IMR-90 (cell line): ENCODE results near the gene UNC13A. TPM values are rescaled to one million over a fixed set of nuclear protein-coding genes. Genes with fewer than 3 reads are reported as not detected.

Experiments
- ATAC-seq: fragments of 200-7000 bp; cut with Tn5 transposase; 2 replicates; pipeline ENCODE4 v1.9.1; 2020; ENCODE audit warnings: low read depth, mild to moderate bottlenecking, moderate library complexity
- BruUV-seq: library from RNA; stranded (reverse); fragments of 400-500 nt; replicated peaks from 2 replicates; lab custom pipeline; 2021; lab: Mats Ljungman, UMichigan
- CTCF ChIA-PET: fragments of 300-600 bp; formaldehyde crosslinking; extraction: SDS; loops from one replicate; lab custom pipeline; 2021; ENCODE audit warnings: antibody characterized with exemption; lab: Yijun Ruan, JAX
- POLR2A ChIA-PET: fragments of 300-600 bp; sonication (Branson Sonifier 250); formaldehyde crosslinking; loops from one replicate; lab custom pipeline; 2022; ENCODE audit warnings: antibody characterized with exemption; ENCODE audit not compliant: unreplicated experiment; lab: Charles Lee
- DNase-seq: peaks from one replicate; pipeline ENCODE4 v3.0.0; 2013
- H2AFZ ChIP-seq: replicated peaks from 2 replicates; pipeline ENCODE3; 2013; ENCODE audit warnings: low read length, mild to moderate bottlenecking; ENCODE audit not compliant: poor library complexity
- H2AK5ac ChIP-seq: 2 replicates; pipeline ENCODE4 v1.6.1; 2013; ENCODE audit warnings: low read depth, low read length, inconsistent platforms
- H2AK9ac ChIP-seq: replicated peaks from 2 replicates; pipeline ENCODE3; 2013; ENCODE audit warnings: mild to moderate bottlenecking, low read depth, low read length, moderate library complexity; ENCODE audit not compliant: poor library complexity
- H2BK120ac ChIP-seq: 2 replicates; pipeline ENCODE4 v1.6.1; 2013; ENCODE audit warnings: low read depth, low read length, inconsistent platforms
- H2BK15ac ChIP-seq: 3 replicates; pipeline ENCODE4 v1.6.1; 2013; ENCODE audit warnings: low read depth, low read length, inconsistent platforms
- H2BK20ac ChIP-seq: 2 replicates; pipeline ENCODE4 v1.6.1; 2013; ENCODE audit warnings: low read depth, mild to moderate bottlenecking, inconsistent platforms, low read length, moderate library complexity
- H2BK5ac ChIP-seq: 2 replicates; pipeline ENCODE4 v1.6.1; 2013; ENCODE audit warnings: mild to moderate bottlenecking, low read depth, low read length, inconsistent platforms; ENCODE audit not compliant: poor library complexity, severe bottlenecking
- H3K14ac ChIP-seq: replicated peaks from 2 replicates; pipeline ENCODE4 v1.6.1; 2013; ENCODE audit warnings: low read depth, low read length, inconsistent platforms
- H3K18ac ChIP-seq: 2 replicates; pipeline ENCODE4 v1.6.1; 2013; ENCODE audit warnings: low read depth, low read length, control low read depth
- H3K23ac ChIP-seq: 2 replicates; pipeline ENCODE4 v1.6.1; 2013; ENCODE audit warnings: low read depth, low read length, inconsistent platforms
- H3K27ac ChIP-seq: 2 replicates; pipeline ENCODE4 v1.5.1; 2013; ENCODE audit warnings: mild to moderate bottlenecking, control low read depth, low read length; ENCODE audit not compliant: insufficient read depth
- H3K27me3 ChIP-seq: 2 replicates; pipeline ENCODE4 v1.6.1; 2013; ENCODE audit warnings: low read length; ENCODE audit not compliant: control insufficient read depth, insufficient read depth
- H3K36me3 ChIP-seq: 2 replicates; pipeline ENCODE4 v1.6.1; 2013; ENCODE audit warnings: low read length, mixed read lengths; ENCODE audit not compliant: control insufficient read depth, insufficient read depth
- H3K4ac ChIP-seq: 2 replicates; pipeline ENCODE4 v1.6.1; 2013; ENCODE audit warnings: low read depth, low read length, inconsistent platforms
- H3K4me1 ChIP-seq: 2 replicates; pipeline ENCODE4 v1.6.1; 2013; ENCODE audit warnings: low read length, mixed read lengths; ENCODE audit not compliant: control insufficient read depth, insufficient read depth
- H3K4me2 ChIP-seq: 2 replicates; pipeline ENCODE4 v1.6.1; 2013; ENCODE audit warnings: low read depth, mild to moderate bottlenecking, control low read depth, low read length, moderate library complexity
- H3K4me3 ChIP-seq: 2 replicates; pipeline ENCODE4 v1.5.1; 2013; ENCODE audit warnings: low read depth, mild to moderate bottlenecking, control low read depth, low read length, moderate library complexity; ENCODE audit not compliant: insufficient read depth
- H3K56ac ChIP-seq: 2 replicates; pipeline ENCODE4 v1.6.1; 2013; ENCODE audit warnings: low read length, inconsistent platforms; ENCODE audit not compliant: insufficient read depth; ENCODE audit errors: extremely low read depth
- H3K79me1 ChIP-seq, 2 experiments: 2 replicates each; pipeline ENCODE4 v1.6.1; 2013; ENCODE audit warnings: low read length in 2 of 2, inconsistent platforms in 1 of 2, low read depth in 1 of 2
- H3K9ac ChIP-seq: 2 replicates; pipeline ENCODE4 v1.6.1; 2013; ENCODE audit warnings: low read depth, low read length, control low read depth
- H3K9me1 ChIP-seq: 2 replicates; pipeline ENCODE4 v1.6.1; 2013; ENCODE audit warnings: low read length, inconsistent platforms; ENCODE audit not compliant: insufficient read depth
- H3K9me3 ChIP-seq: 2 replicates; pipeline ENCODE4 v1.6.1; 2013; ENCODE audit warnings: low read length; ENCODE audit not compliant: control insufficient read depth, insufficient read depth
- H4K20me1 ChIP-seq: 2 replicates; pipeline ENCODE4 v1.6.1; 2013; ENCODE audit warnings: low read length, inconsistent platforms; ENCODE audit not compliant: insufficient read depth
- H4K5ac ChIP-seq: 2 replicates; pipeline ENCODE4 v1.6.1; 2013; ENCODE audit warnings: mild to moderate bottlenecking, low read depth, low read length, control low read depth
- H4K8ac ChIP-seq, 2 experiments: 2 replicates each; pipeline ENCODE4 v1.6.1; 2013; ENCODE audit warnings: low read depth in 2 of 2, low read length in 2 of 2, control low read depth in 1 of 2, inconsistent platforms in 1 of 2
- H4K91ac ChIP-seq: 2 replicates; pipeline ENCODE4 v1.6.1; 2013; ENCODE audit warnings: low read depth, low read length, inconsistent platforms; ENCODE audit not compliant: insufficient read depth
- CEBPB ChIP-seq: IDR thresholded peaks from 2 replicates; pipeline ENCODE4 v1.6.1; 2012; ENCODE audit warnings: low read depth, low read length, improper control_type of control experiment
- CHD1 ChIP-seq: IDR thresholded peaks from 2 replicates; pipeline ENCODE4 v1.6.1; 2012; ENCODE audit warnings: low read depth, low read length, improper control_type of control experiment
- CTCF ChIP-seq: conservative IDR thresholded peaks from 2 replicates; pipeline ENCODE4 v1.5.1; 2012; ENCODE audit warnings: mild to moderate bottlenecking, low read depth, low read length, improper control_type of control experiment
- ELK1 ChIP-seq: fragments of 150-350 bp; IDR thresholded peaks from 2 replicates; pipeline ENCODE4 v1.6.1; 2016; ENCODE audit warnings: low read depth, mild to moderate bottlenecking, low read length, moderate library complexity, borderline replicate concordance
- FOS ChIP-seq: fragments of 150-350 bp; IDR thresholded peaks from 2 replicates; pipeline ENCODE4 v1.6.1; 2016; ENCODE audit warnings: low read depth, low read length
- MAFK ChIP-seq: IDR thresholded peaks from 2 replicates; pipeline ENCODE4 v1.6.1; 2012; ENCODE audit warnings: low read depth, low read length, improper control_type of control experiment
- MAZ ChIP-seq: IDR thresholded peaks from 2 replicates; pipeline ENCODE4 v1.6.1; 2012; ENCODE audit warnings: low read depth, mild to moderate bottlenecking, low read length, improper control_type of control experiment, moderate library complexity, borderline replicate concordance
- MXI1 ChIP-seq: IDR thresholded peaks from 2 replicates; pipeline ENCODE4 v1.6.1; 2012; ENCODE audit warnings: low read depth, mild to moderate bottlenecking, low read length, moderate library complexity, borderline replicate concordance
- NFE2L2 ChIP-seq: fragments of 150-350 bp; IDR thresholded peaks from 2 replicates; pipeline ENCODE4 v1.6.1; 2016; ENCODE audit warnings: low read depth, mild to moderate bottlenecking, low read length
- POLR2A ChIP-seq: IDR thresholded peaks from 2 replicates; pipeline ENCODE4 v1.6.1; 2012; ENCODE audit warnings: mild to moderate bottlenecking, low read depth, low read length
- RAD21 ChIP-seq: IDR thresholded peaks from 2 replicates; pipeline ENCODE4 v1.6.1; 2012; ENCODE audit warnings: low read length, improper control_type of control experiment
- RFX5 ChIP-seq: IDR thresholded peaks from 2 replicates; pipeline ENCODE4 v1.8.0; 2012; ENCODE audit warnings: low read depth, mild to moderate bottlenecking, low read length, moderate library complexity
- SMC3 ChIP-seq: fragments of 150-350 bp; IDR thresholded peaks from 2 replicates; pipeline ENCODE4 v1.6.1; 2016; ENCODE audit warnings: low read depth, mild to moderate bottlenecking, antibody characterized with exemption, low read length, moderate library complexity
- USF2 ChIP-seq: fragments of 150-350 bp; IDR thresholded peaks from 2 replicates; pipeline ENCODE4 v1.6.1; 2017; ENCODE audit warnings: mild to moderate bottlenecking, antibody characterized with exemption, low read length, low read depth
- WGBS, 2 experiments: methylation state at CpG; one replicate each; pipeline versions ENCODE4 v1.1.5 to v1.1.7; 2013; ENCODE audit warnings: missing lambda C conversion rate in 2 of 2; ENCODE audit not compliant: insufficient read length in 1 of 2; ENCODE audit errors: extremely low coverage in 2 of 2; 5-methylcytosine and 5-hydroxymethylcytosine counted together
- dilution Hi-C: fragments of 300-500 bp; cut with HindIII; formaldehyde crosslinking; loops from one replicate; pipeline ENCODE4 v1.14.3; 2018; ENCODE audit warnings: low sequenced_read_pairs; ENCODE audit not compliant: unreplicated experiment
- in situ Hi-C: fragments of 300-500 bp; cut with MboI; formaldehyde crosslinking; loops from 3 replicates; pipeline ENCODE4 v1.14.3; 2019; ENCODE audit warnings: low sequenced_read_pairs, inconsistent platforms, mixed read lengths
- intact Hi-C: fragments of 100-400 bp; cut with micrococcal nuclease; formaldehyde crosslinking; loops from 2 replicates; pipeline ENCODE4 v1.10.0; 2022
- polyA plus RNA-seq, 3 experiments: library from polyadenylated mRNA; depleted of rRNA; stranded (reverse); fragments of >200 nt; gene quantifications; 2 replicates each; pipeline ENCODE4 v1.2.3, GENCODE V29; 2012; ENCODE audit warnings: low replicate concordance in 1 of 3
- total RNA-seq: library from RNA; depleted of rRNA; stranded (reverse); fragments of >200 nt; gene quantifications from 2 replicates; pipeline ENCODE4 v1.2.3, GENCODE V29; 2012

UNC13A gene
- total and polyA plus RNA-seq, 2 of the 4 experiments (the other 2 are of a cell fraction): 0.18 to 0.22 TPM

- no TSS peak for BruUV-seq
- TF ChIP-seq MAFK (no peak), CEBPB (no peak), CTCF (no peak), SMC3 (no peak), NFE2L2 (no peak), POLR2A (no peak), FOS (no peak), RFX5 (no peak), CHD1 (no peak), MXI1 (no peak), ELK1 (no peak), MAZ (no peak), USF2 (no peak), RAD21 (no peak)
- Histone ChIP-seq H3K36me3 (no peaks in the 10 kb centered on the region), H2BK120ac (no peak overlapping the region), H3K9me1 (no peaks in the 10 kb centered on the region), H3K23ac (peak overlapping the region; percentile 9; the same call in 1 of the 2 replicates), H2BK5ac (no peak overlapping the region), H2AK5ac (no peak overlapping the region), H4K20me1 (no peaks in the 10 kb centered on the region), H3K4ac (no peak overlapping the region), H4K5ac (no peak overlapping the region), H3K4me1 (no peaks in the 10 kb centered on the region), H2BK20ac (no peak overlapping the region), H3K27me3 (peaks cover 33% of the 10 kb centered on the region), H2BK15ac (no peak overlapping the region), H3K4me2 (no peak overlapping the region), H3K79me1 (no peaks in the 10 kb centered on the region), H4K8ac (no peak overlapping the region), H2AK9ac (no peak overlapping the region), H3K18ac (no peak overlapping the region), H3K9ac (no peak overlapping the region), H3K4me3 (no peak overlapping the region), H3K14ac (no peak overlapping the region), H4K91ac (no peak overlapping the region), H3K9me3 (no peaks in the 10 kb centered on the region), H2AFZ (no peak overlapping the region), H3K56ac (no peak overlapping the region), H3K27ac (no peak overlapping the region)
- ChIA-PET CTCF (no interaction called here), POLR2A (no interaction called here)
- ATAC-seq (no peak), DNase-seq (no peak)
- WGBS, 2 experiments: 51% methylated on average over 7 of the region's 8 CpGs; no CpG with 5 or more reads in 1 of the 2 experiments
- dilution Hi-C loops (no loop called here), in situ Hi-C loops (no loop called here), intact Hi-C loops (no loop called here)
These were observed 85.9 kb downstream of the UNC13A start for GRCh38 chr19:17602217-17602616.
